GM12878 (cell line): Measurements from ENCODE around the gene RMI2.

ENCODE experiments used
- CHD4 ChIP-seq: fragments of 200-600 bp; sonication (generic); IDR thresholded peaks from 2 replicates; pipeline ENCODE4 v1.6.1; 2016; ENCODE audit warnings: mild to moderate bottlenecking
- SUZ12 ChIP-seq: fragments of 200-600 bp; sonication (generic); IDR thresholded peaks from one replicate; pipeline ENCODE4 v1.6.1; 2018; ENCODE audit warnings: antibody characterized with exemption, mild to moderate bottlenecking; ENCODE audit not compliant: unreplicated experiment

- no peak for TF ChIP-seq CHD4
- TF ChIP-seq SUZ12, result no peak
Measured at GRCh38 chr16:11377154-11377553, 31.9 kb downstream of the RMI2 start.
